BJ (cell line): ENCODE measurements around the gene ZNF521. TPM values are rescaled to one million over a fixed set of nuclear protein-coding genes. Genes with fewer than 3 reads are reported as not detected.

Experiments
- CTCF ChIA-PET: fragments of 350-600 bp; formaldehyde crosslinking; extraction: SDS; loops from one replicate; lab custom pipeline; 2021; ENCODE audit warnings: antibody characterized with exemption, inconsistent platforms; lab: Yijun Ruan, JAX
- POLR2A ChIA-PET: fragments of 300-600 bp; sonication (Branson Sonifier 250); formaldehyde crosslinking; extraction: SDS; loops from one replicate; lab custom pipeline; 2021; ENCODE audit warnings: antibody characterized with exemption; lab: Charles Lee
- DNase-seq: peaks from one replicate; pipeline ENCODE4 v3.0.0-alpha.2; 2011; ENCODE audit warnings: low read depth
- H3K27me3 ChIP-seq: 2 replicates; pipeline ENCODE4 v1.6.0; 2011; ENCODE audit warnings: low read length; ENCODE audit not compliant: control insufficient read depth, insufficient read depth
- H3K36me3 ChIP-seq: 2 replicates; pipeline ENCODE4 v1.5.1; 2011; ENCODE audit warnings: low read length; ENCODE audit not compliant: control insufficient read depth, insufficient read depth
- H3K4me3 ChIP-seq: 2 replicates; pipeline ENCODE4 v1.5.1; 2011; ENCODE audit warnings: low read depth, mild to moderate bottlenecking, control low read depth, low read length
- polyA plus RNA-seq: library from polyadenylated mRNA; depleted of rRNA; stranded (reverse); fragments of >200 nt; gene quantifications from 2 replicates; pipeline ENCODE4 v1.2.3, GENCODE V29; 2011
- TF ChIP-seq, protein P1 (sequence below): IDR thresholded peaks from 2 replicates; pipeline ENCODE4 v1.5.1; 2011; ENCODE audit warnings: low read depth, mild to moderate bottlenecking, control low read depth, inconsistent platforms, low read length, moderate library complexity; ENCODE audit not compliant: insufficient read depth

Gene ZNF521
- polyA plus RNA-seq, 1 experiment, result 29.3 TPM

DNA sequence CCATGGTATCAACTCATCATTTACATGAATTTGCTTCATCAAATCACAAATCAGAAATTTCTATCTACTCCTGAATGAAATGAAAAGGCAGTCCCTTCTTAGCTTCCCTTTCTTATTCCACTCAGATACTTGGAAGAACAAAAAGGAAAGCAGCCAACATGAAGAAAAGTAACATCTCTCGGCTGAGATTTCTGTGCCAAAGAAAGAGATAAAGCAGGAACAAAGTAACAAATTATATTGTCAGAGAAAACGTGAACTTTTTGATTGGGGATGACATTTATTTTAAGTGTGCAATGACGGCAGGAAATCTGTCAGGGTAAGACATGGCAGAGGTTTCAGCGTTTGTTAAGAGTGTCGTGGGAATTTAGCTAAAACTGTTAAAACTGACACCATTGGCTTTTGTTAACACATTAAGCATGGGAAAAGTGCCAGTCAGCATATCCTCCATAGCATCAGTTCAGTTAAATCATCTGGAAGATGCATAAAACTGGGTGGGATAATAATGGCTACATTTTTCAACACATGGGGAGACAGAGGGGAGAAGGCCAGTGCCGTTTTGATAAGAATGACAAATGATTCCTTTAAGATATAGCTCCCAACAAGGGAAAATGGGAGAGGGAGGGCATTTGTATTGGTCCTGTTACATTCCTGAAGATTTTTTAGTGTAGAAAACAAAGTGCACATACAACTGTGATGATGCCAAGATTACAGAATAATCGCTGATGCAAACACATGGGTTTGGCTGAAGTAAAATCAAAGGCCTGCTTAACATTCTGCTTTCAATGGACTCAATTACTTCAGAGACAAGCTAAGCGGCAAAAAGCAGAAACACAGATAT lies 211.6 kb downstream of the ZNF521 start:
- no peak for DNase-seq
- Histone ChIP-seq H3K36me3 (no peaks in the 10 kb centered on the region), H3K4me3 (no peak overlapping the region), H3K27me3 (no peaks in the 10 kb centered on the region)
- ChIA-PET POLR2A (no interaction called here), CTCF (no interaction called here)
- TF ChIP-seq, protein P1, sequence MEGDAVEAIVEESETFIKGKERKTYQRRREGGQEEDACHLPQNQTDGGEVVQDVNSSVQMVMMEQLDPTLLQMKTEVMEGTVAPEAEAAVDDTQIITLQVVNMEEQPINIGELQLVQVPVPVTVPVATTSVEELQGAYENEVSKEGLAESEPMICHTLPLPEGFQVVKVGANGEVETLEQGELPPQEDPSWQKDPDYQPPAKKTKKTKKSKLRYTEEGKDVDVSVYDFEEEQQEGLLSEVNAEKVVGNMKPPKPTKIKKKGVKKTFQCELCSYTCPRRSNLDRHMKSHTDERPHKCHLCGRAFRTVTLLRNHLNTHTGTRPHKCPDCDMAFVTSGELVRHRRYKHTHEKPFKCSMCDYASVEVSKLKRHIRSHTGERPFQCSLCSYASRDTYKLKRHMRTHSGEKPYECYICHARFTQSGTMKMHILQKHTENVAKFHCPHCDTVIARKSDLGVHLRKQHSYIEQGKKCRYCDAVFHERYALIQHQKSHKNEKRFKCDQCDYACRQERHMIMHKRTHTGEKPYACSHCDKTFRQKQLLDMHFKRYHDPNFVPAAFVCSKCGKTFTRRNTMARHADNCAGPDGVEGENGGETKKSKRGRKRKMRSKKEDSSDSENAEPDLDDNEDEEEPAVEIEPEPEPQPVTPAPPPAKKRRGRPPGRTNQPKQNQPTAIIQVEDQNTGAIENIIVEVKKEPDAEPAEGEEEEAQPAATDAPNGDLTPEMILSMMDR, result no peak

DNA sequence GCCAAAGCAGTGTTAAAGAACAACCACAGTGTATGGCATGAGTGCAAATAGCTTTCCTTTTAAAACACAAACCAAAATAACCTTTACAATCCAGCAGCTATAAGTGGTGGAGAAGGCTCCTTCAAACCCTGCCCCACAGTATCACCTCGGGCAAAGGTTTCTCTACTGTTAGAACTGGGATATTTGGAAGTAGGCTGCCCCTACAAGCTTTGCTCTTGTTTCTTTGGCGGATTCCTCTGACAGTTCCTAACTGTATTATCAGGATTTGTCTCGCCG lies 214.8 kb downstream of the ZNF521 start:
- no peaks in the 10 kb centered on the region for H3K27me3 ChIP-seq
- no peaks in the 10 kb centered on the region for H3K36me3 ChIP-seq
- CTCF ChIA-PET, result interaction anchor here (1.3 kb wide), 1 partner anchor 14 kb away, joined by 4 read pairs; no protein-coding TSS in a partner anchor
- POLR2A ChIA-PET, result no interaction called here
- TF ChIP-seq, protein P1, result no peak
- DNase-seq, result no peak
- H3K4me3 ChIP-seq, result no peak overlapping the region

DNA sequence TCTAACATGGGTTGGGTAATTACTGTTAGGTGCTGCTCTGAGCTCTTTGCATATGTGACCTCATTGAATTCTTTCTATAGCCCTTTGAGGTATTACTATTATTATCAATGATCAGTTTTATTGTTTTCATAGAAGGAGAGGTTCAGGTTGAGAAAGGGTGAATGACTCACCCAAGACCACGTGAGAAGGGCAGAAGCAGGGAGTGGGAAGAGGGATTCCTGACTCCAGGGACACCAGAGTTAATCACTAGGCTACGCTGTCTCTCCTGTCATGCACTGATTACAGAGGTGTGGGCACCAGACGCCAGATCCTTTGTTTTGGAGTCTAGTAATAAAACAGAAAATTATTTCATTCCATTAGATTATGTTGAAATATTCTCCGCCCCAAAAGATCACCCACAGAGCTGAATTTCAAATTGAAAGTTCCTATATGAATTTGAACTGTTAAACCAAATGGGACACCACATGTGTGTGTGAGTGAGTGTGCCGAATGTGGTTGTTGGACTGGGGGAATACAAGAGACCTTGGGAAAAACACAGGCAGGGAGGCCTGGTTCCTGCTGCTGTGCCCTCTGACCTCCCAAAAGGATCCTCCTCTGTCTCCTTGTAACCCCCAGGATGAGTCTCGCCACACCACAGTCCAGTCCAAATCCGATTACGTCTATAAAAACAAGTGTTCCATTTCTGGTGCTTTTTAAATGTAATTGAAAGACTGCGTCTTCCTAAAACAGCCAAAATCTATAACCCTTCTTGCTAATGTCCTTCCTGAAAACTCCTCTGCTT lies 215.4 kb downstream of the ZNF521 start:
- no peaks in the 10 kb centered on the region for H3K27me3 ChIP-seq
- TF ChIP-seq, protein P1, result no peak
- ChIA-PET POLR2A (no interaction called here), CTCF (interaction anchor here (1.3 kb wide), 1 partner anchor 14 kb away, joined by 4 read pairs; no protein-coding TSS in a partner anchor)
- DNase-seq, result no peak
- no peaks in the 10 kb centered on the region for H3K36me3 ChIP-seq
- no peak overlapping the region for H3K4me3 ChIP-seq

DNA sequence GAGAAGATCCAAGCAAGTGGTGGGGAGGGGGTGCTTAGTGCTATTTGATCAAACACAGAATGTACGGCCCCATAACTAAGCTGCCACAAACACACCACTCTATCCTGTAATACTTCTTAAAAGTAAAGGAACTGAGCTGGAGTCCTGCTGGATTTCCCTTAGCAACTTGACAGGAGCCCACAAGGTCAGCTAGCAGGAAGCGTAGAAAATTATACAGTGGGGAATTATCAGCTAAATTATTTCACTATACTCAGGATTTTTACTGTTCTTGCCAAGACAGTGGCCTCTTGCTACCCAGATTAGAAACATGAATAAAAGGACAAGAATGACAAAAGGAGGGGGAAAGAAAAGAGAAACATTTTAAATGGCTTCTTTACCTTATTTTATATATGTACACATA lies 217.1 kb downstream of the ZNF521 start:
- H3K36me3 ChIP-seq, result no peaks in the 10 kb centered on the region
- ChIA-PET POLR2A (no interaction called here), CTCF (interaction anchor here (0.7 kb wide), 1 partner anchor 697 kb away, joined by 3 read pairs; no protein-coding TSS in a partner anchor)
- H3K4me3 ChIP-seq, result no peak overlapping the region
- H3K27me3 ChIP-seq, result no peaks in the 10 kb centered on the region
- TF ChIP-seq, protein P1, result no peak
- no peak for DNase-seq

DNA sequence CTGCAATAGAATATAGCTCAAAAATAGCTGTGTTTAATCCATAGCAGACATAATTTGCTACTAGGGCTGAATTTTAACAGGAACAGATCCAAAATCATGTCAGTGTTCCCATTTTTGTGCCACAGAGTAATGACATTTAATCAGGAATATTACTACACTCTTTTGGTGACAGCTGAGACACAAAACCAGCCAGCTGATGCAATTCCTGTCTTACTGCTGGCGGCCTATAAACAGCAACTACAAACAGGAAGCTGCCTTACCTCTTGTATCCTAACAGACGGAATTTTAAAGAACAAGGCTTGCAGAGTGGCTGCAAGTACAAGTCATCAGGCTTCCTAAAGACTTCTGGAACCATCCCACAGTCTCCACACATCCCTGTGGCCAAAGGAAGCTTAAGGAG lies 218.1 kb downstream of the ZNF521 start:
- H3K27me3 ChIP-seq, result no peaks in the 10 kb centered on the region
- H3K4me3 ChIP-seq, result no peak overlapping the region
- ChIA-PET POLR2A (interaction anchor here (0.6 kb wide), 1 partner anchor 38 kb away, joined by 3 read pairs; no protein-coding TSS in a partner anchor), CTCF (interaction anchor here (0.5 to 0.7 kb wide), 3 partner anchors 162 to 698 kb away, joined by 3 to 4 read pairs (median 3); no protein-coding TSS in a partner anchor)
- no peaks in the 10 kb centered on the region for H3K36me3 ChIP-seq
- no peak for DNase-seq
- TF ChIP-seq, protein P1, result no peak
